ENCODE measurements around the gene PIGV.

PIGV gene

GRCh38 chr1:26787706-26788514 is at the start of gene PIGV:
TSS of gene PIGV (plus strand) at chr1:26787950. CDS start at chr1:26790816, 2,866 bp downstream.
- DNase-seq: peak; percentile 84 to 88

GRCh38 chr1:26739329-26739914 is 48.3 kb upstream of the PIGV start:
- DNase-seq: no peak

GRCh38 chr1:26740023-26740634 is 47.6 kb upstream of the PIGV start:
- no peak for DNase-seq

GRCh38 chr1:26740952-26741351 is 46.8 kb upstream of the PIGV start:
- DNase-seq: no peak

- DNase-seq: no peak
Observed at GRCh38 chr1:26743426-26744059, 44.2 kb upstream of the PIGV start.

- peak; percentile 61 to 63 for DNase-seq
Observed at GRCh38 chr1:26744075-26744959, 43.4 kb upstream of the PIGV start.

- no peak for DNase-seq
Observed at GRCh38 chr1:26745191-26745590, 42.6 kb upstream of the PIGV start.

- DNase-seq: no peak
Observed at GRCh38 chr1:26747048-26747447, 40.7 kb upstream of the PIGV start.

GRCh38 chr1:26748351-26748750 is 39.4 kb upstream of the PIGV start:
- DNase-seq: no peak

- peak in 1 of 2 donors; percentile 5 for DNase-seq
Observed at GRCh38 chr1:26749458-26749857, 38.3 kb upstream of the PIGV start.

GRCh38 chr1:26750428-26750827 is 37.3 kb upstream of the PIGV start:
- no peak for DNase-seq

GRCh38 chr1:26752519-26752918 is 35.2 kb upstream of the PIGV start:
- DNase-seq: no peak

- DNase-seq: no peak
Observed at GRCh38 chr1:26754086-26754874, 33.5 kb upstream of the PIGV start.

GRCh38 chr1:26758358-26758757 is 29.4 kb upstream of the PIGV start:
- no peak for DNase-seq

- no peak for DNase-seq
Observed at GRCh38 chr1:26759531-26759930, 28.2 kb upstream of the PIGV start.

- DNase-seq: no peak
Observed at GRCh38 chr1:26761217-26761616, 26.5 kb upstream of the PIGV start.

- no peak for DNase-seq
Observed at GRCh38 chr1:26767714-26768113, 20.0 kb upstream of the PIGV start.

GRCh38 chr1:26768755-26769154 is 19.0 kb upstream of the PIGV start:
- DNase-seq: no peak

GRCh38 chr1:26771285-26771642 is 16.5 kb upstream of the PIGV start:
- DNase-seq: no peak

GRCh38 chr1:26771643-26772321 is 16.0 kb upstream of the PIGV start:
- no peak for DNase-seq

- no peak for DNase-seq
Observed at GRCh38 chr1:26772687-26773086, 15.1 kb upstream of the PIGV start.
